HG02610 (cell line): ENCODE measurements around the gene ODAD4.
"Not testable (repeated sequence)": the region's sequence is repeated elsewhere in the genome, so short reads cannot be mapped to it uniquely, and the experiment has no call there.

Experiments used
- ATAC-seq: cut with Tn5 transposase; IDR thresholded peaks from one replicate; pipeline ENCODE4 v1.9.1; 2021; ENCODE audit warnings: mild to moderate bottlenecking, moderate library complexity; ENCODE audit not compliant: unreplicated experiment

ODAD4 gene

DNA sequence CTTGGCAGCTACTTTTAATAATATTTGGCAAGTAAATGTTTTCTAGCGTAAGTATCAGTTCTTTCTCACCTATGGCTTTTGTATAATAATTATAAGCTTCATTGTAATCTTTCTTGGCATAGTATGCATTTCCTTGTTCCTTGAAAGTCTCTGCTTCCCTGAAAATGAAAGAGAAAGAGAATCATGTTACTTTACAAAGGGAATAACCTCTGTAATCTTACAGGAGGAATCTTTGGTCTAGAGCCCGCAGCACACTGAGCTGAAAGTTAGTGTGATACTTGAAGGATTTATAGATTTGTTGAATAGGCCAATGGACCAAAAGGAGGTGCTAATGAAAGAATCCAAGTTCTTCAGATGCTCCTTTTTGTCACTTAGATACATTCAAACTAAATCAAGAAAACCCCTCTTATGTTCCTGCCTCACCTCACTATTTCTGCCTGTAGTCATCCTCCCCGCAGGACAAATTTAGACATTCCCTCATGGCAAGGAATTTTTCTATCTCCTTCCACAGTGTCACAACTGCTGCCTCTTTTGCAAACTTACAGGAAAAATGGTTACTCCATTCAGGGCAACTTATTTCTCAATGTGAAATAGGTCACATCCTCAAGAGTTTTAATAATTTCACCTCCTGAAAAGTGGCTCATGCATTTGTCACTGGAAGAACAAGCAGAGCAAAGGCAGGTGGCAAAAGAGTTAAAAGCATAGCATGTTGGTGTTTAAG lies 70.2 kb downstream of the ODAD4 start:
- ATAC-seq: no peak

DNA sequence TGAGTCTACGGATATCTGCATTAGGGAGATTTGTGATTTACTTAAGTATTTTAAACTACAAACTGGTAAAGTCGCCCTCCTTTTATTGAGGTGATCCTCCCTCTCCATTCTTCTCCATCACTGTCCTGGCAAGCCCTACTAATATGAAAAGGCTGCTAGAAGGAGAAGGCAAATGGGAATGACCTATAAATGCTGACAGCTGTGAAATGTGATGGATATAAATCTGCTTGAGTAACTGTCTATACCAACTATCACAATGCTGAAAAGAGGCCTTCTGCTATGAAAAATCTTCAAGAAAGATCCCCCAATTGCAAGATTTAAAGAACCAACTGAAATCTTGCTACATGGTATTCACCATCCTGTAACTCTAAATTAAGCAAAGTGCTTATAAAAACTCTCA lies 71.3 kb downstream of the ODAD4 start:
- ATAC-seq: no peak

DNA sequence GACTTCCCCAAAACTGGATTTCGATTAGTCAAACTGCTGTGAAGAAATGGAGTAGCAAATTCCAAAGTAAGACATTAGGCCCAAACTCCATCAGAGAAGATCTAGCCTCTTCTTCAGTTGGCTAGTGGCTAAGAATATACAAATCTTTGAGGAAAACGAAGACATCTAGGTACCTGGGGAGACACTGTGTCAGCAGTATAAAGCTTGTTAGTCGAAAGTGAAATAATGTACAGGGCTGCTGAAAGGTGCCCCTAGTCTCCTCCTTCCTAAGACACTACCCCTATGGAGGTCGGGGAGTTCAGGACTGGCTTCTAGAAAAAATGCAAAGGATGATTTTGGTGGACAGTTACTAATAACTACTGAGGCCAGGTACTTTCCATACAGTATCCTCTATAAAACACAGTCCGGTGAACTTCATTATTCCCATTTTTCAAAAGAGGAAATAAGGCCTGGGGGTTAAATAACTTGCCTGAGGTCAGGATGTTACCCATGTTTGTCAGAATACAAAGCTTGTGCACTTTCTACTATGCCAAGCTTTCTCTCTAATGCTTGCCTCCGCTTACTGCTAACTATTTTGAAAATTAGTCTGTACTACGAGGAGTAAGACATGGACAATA lies 71.9 kb downstream of the ODAD4 start:
- no peak for ATAC-seq

- no peak for ATAC-seq
These were observed 72.4 kb downstream of the ODAD4 start for GRCh38 chr17:42002792-42003301.

GRCh38 chr17:42005166-42005565 lies 74.7 kb downstream of the ODAD4 start:
- no peak for ATAC-seq

GRCh38 chr17:42009170-42009569 lies 78.8 kb downstream of the ODAD4 start:
- ATAC-seq: no peak

GRCh38 chr17:42010266-42010680 lies 79.9 kb downstream of the ODAD4 start:
- ATAC-seq: not testable (repeated sequence)

- ATAC-seq: no peak
These were observed 80.6 kb downstream of the ODAD4 start for GRCh38 chr17:42010898-42011516.

- ATAC-seq: not testable (repeated sequence)
These were observed 81.9 kb downstream of the ODAD4 start for GRCh38 chr17:42012363-42012762.

DNA sequence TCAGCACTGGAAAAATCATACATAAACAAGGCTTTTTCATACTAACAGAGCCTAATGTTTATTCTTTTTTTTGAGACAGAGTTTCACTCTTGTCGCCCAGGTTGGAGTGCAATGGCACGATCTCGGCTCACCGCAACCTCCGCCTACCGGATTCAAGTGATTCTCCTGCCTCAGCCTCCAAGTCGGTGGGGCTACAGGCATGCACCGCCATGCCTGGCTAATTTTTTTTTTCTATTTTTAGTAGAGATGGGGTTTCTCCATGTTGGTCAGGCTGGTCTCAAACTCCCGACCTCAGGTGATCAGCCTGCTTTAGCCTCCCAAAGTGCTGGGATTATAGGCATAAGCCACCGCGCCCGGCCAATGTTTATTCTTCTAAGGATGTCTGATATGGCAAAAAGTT lies 83.3 kb downstream of the ODAD4 start:
- ATAC-seq: not testable (repeated sequence)
